Liver (tissue), 9 donors: ENCODE data around the gene HNRNPA3. TPM values are rescaled to one million over a fixed set of nuclear protein-coding genes. Genes with fewer than 3 reads are reported as not detected.

Experiments
- DNase-seq: peaks from one replicate; pipeline ENCODE4 v3.0.0-alpha.2; 2017; ENCODE audit warnings: low spot score
- H3K27ac ChIP-seq, 2 donors: one replicate each; pipeline ENCODE4 v1.7.0; 2013; ENCODE audit warnings: inconsistent platforms in 2 of 2, low read length in 2 of 2, control low read depth in 1 of 2, low read depth in 1 of 2, mild to moderate bottlenecking in 1 of 2
- H3K27me3 ChIP-seq, 4 donors: one replicate each; pipeline versions ENCODE4 v1.6.1 to v1.7.0; 2013; ENCODE audit warnings: low read length in 3 of 4, inconsistent platforms in 1 of 4, mild to moderate bottlenecking in 1 of 4, moderate library complexity in 1 of 4; ENCODE audit not compliant: control insufficient read depth in 4 of 4, insufficient read depth in 4 of 4
- H3K36me3 ChIP-seq, 4 donors: one replicate each; pipeline versions ENCODE4 v1.6.1 to v1.7.0; 2013; ENCODE audit warnings: low read length in 3 of 4, mild to moderate bottlenecking in 3 of 4, low read depth in 1 of 4, moderate library complexity in 1 of 4; ENCODE audit not compliant: control insufficient read depth in 4 of 4, insufficient read depth in 3 of 4
- H3K4me1 ChIP-seq, 4 donors: one replicate each; pipeline versions ENCODE4 v1.6.1 to v1.7.0; 2013; ENCODE audit warnings: low read length in 3 of 4, mild to moderate bottlenecking in 3 of 4, moderate library complexity in 1 of 4; ENCODE audit not compliant: control insufficient read depth in 4 of 4, insufficient read depth in 4 of 4
- H3K4me3 ChIP-seq, 3 donors: one replicate each; pipeline versions ENCODE4 v1.6.1 to v1.7.0; 2013; ENCODE audit warnings: low read length in 3 of 3, control low read depth in 1 of 3, low read depth in 1 of 3, mild to moderate bottlenecking in 1 of 3
- H3K9ac ChIP-seq, 2 donors: one replicate each; pipeline ENCODE4 v1.7.0; 2013; ENCODE audit warnings: low read length in 2 of 2, mild to moderate bottlenecking in 2 of 2, moderate library complexity in 2 of 2, control low read depth in 1 of 2, low read depth in 1 of 2
- H3K9me3 ChIP-seq, 4 donors: one replicate each; pipeline versions ENCODE4 v1.6.1 to v1.7.0; 2013; ENCODE audit warnings: low read length in 3 of 4; ENCODE audit not compliant: control insufficient read depth in 4 of 4
- ATF3 ChIP-seq: IDR thresholded peaks from 2 replicates; pipeline ENCODE4 v1.6.1; 2016; ENCODE audit warnings: antibody characterized with exemption
- EGR1 ChIP-seq, 2 donors: IDR thresholded peaks; 2 replicates each; pipeline ENCODE4 v1.6.1; 2016 to 2018; ENCODE audit warnings: antibody characterized with exemption in 2 of 2, low read depth in 2 of 2
- FOXA1 ChIP-seq: IDR thresholded peaks from 2 replicates; pipeline ENCODE4 v1.6.1; 2016; ENCODE audit warnings: antibody characterized with exemption
- FOXA2 ChIP-seq: IDR thresholded peaks from 2 replicates; pipeline ENCODE4 v1.6.1; 2016; ENCODE audit warnings: antibody characterized with exemption
- GABPA ChIP-seq, 2 donors: IDR thresholded peaks in 1 of 2; conservative IDR thresholded peaks in 1 of 2; 2 replicates each; pipeline ENCODE4 v1.6.1; 2016; ENCODE audit warnings: antibody characterized with exemption in 2 of 2, mild to moderate bottlenecking in 1 of 2, moderate library complexity in 1 of 2
- HNF4A ChIP-seq, 2 donors: conservative IDR thresholded peaks; 2 replicates each; pipeline ENCODE4 v1.6.1; 2016; ENCODE audit warnings: antibody characterized with exemption in 2 of 2, mild to moderate bottlenecking in 2 of 2
- HNF4G ChIP-seq: IDR thresholded peaks from 2 replicates; pipeline ENCODE4 v1.6.1; 2016; ENCODE audit warnings: antibody characterized with exemption
- JUND ChIP-seq, 2 donors: IDR thresholded peaks; 2 replicates each; pipeline ENCODE4 v1.6.1; 2016; ENCODE audit warnings: antibody characterized with exemption in 2 of 2
- NR2F2 ChIP-seq: IDR thresholded peaks from 2 replicates; pipeline ENCODE4 v1.6.1; 2016; ENCODE audit warnings: antibody characterized with exemption
- REST ChIP-seq: IDR thresholded peaks from 2 replicates; pipeline ENCODE4 v1.6.1; 2016; ENCODE audit warnings: antibody characterized with exemption, mild to moderate bottlenecking
- RXRA ChIP-seq, 2 donors: IDR thresholded peaks; 2 replicates each; pipeline ENCODE4 v1.6.1; 2017 to 2018; ENCODE audit warnings: antibody characterized with exemption in 2 of 2, mild to moderate bottlenecking in 1 of 2
- WGBS: extraction: QIAGEN DNeasy Blood & Tissue Kit; methylation state at CpG from one replicate; pipeline ENCODE4 v1.1.7; 2013; 5-methylcytosine and 5-hydroxymethylcytosine counted together
- polyA plus RNA-seq, 2 donors: library from polyadenylated mRNA; stranded (reverse) in 1 of 2; unstranded in 1 of 2; fragments of 200-250 nt in 1 of 2; fragments of >200 nt in 1 of 2; fragmentation: Nextera tagmentation in 1 of 2; extraction: Ambion mirVana in 1 of 2; gene quantifications; one replicate each; pipeline versions ENCODE4 v1.2.1 to v1.2.3, GENCODE V29; 2013 to 2015
- total RNA-seq, 2 donors: library from RNA; depleted of rRNA; stranded (reverse); fragments of >200 nt; gene quantifications; one replicate each; pipeline ENCODE4 v1.2.3, GENCODE V29; 2014
- donor health status: healthy.
- donor health status: healthy.
- donor health status: healthy.
- donor health status: healthy.
- donor health status: healthy.

The HNRNPA3 gene
- total and polyA plus RNA-seq, 4 donors = 22.9 to 72.5 (median 51.7) TPM

- 89% methylated on average over 5 of the region's 5 CpGs for WGBS
- H3K27me3 ChIP-seq = no peaks in the 10 kb centered on the region
- no peak for TF ChIP-seq NR2F2
- peak overlapping the region in 1 of 2 donors; percentile 40 for H3K27ac ChIP-seq
- no peak overlapping the region for H3K4me3 ChIP-seq
- H3K4me1 ChIP-seq = peaks cover 26 to 52% (median 38%) of the 10 kb centered on the region in 4 donors
- no peaks in the 10 kb centered on the region for H3K9me3 ChIP-seq
- DNase-seq = no peak
- H3K9ac ChIP-seq = no peak overlapping the region
- H3K36me3 ChIP-seq = no peaks in the 10 kb centered on the region
Measured at GRCh38 chr2:177250461-177250860, 37.9 kb downstream of the HNRNPA3 start.

- Histone ChIP-seq H3K27ac (peak overlapping the region; percentile 72 to 91), H3K27me3 (no peaks in the 10 kb centered on the region), H3K36me3 (no peaks in the 10 kb centered on the region), H3K4me1 (peaks cover 29 to 53% (median 42%) of the 10 kb centered on the region in 4 donors), H3K4me3 (no peak overlapping the region), H3K9ac (peak overlapping the region in 1 of 2 donors; percentile 39), H3K9me3 (no peaks in the 10 kb centered on the region)
- 93% methylated on average over 3 of the region's 3 CpGs for WGBS
- no peak for DNase-seq
- TF ChIP-seq ATF3 (no peak), GABPA (IDR thresholded peaks at IDR 0.05 in 1 of 2, conservative IDR thresholded peaks at IDR 0.05 in 1 of 2) (no peak), FOXA1 (no peak), EGR1 (IDR thresholded peaks at IDR 0.05; ENCODE audit: low read depth in 2 of 2) (no peak), JUND (IDR thresholded peaks at IDR 0.05) (no peak), FOXA2 (no peak), HNF4G (no peak)
Measured at GRCh38 chr2:177251165-177251542, 38.6 kb downstream of the HNRNPA3 start.

- H3K4me3 ChIP-seq = no peak overlapping the region
- TF ChIP-seq REST (no peak), HNF4A (conservative IDR thresholded peaks at IDR 0.05) (peak in 1 of 2 donors; percentile 15), EGR1 (IDR thresholded peaks at IDR 0.05; ENCODE audit: low read depth in 2 of 2) (no peak), JUND (IDR thresholded peaks at IDR 0.05) (no peak), NR2F2 (no peak), RXRA (IDR thresholded peaks at IDR 0.05) (no peak), GABPA (IDR thresholded peaks at IDR 0.05 in 1 of 2, conservative IDR thresholded peaks at IDR 0.05 in 1 of 2) (no peak)
- 77% methylated on average over 5 of the region's 5 CpGs for WGBS
Measured at GRCh38 chr2:177252808-177253531, 40.4 kb downstream of the HNRNPA3 start.

More at GRCh38 chr2:177252808-177253531, 40.4 kb downstream of the HNRNPA3 start:
- Histone ChIP-seq H3K9ac (no peak overlapping the region), H3K4me1 (peaks cover 40 to 63% (median 50%) of the 10 kb centered on the region in 4 donors), H3K27ac (peak overlapping the region; percentile 72 to 91), H3K36me3 (no peaks in the 10 kb centered on the region), H3K9me3 (no peaks in the 10 kb centered on the region), H3K27me3 (no peaks in the 10 kb centered on the region)
- DNase-seq = no peak
